GM19099 (cell line): Measurements from ENCODE around the gene SLC6A17.

Experiments
- POLR2A ChIP-seq: IDR thresholded peaks from 3 replicates; pipeline ENCODE4 v1.6.1; 2011; ENCODE audit warnings: low read depth; ENCODE audit not compliant: insufficient read length; ENCODE audit errors: extremely low read depth

The SLC6A17 gene

GRCh38 chr1:110150330-110151174 lies at the start of gene SLC6A17:
Gene SLC6A17, plus strand, starts transcription at chr1:110150494. Its CDS starts 16,436 bp downstream, at chr1:110166930.
- no peak for TF ChIP-seq POLR2A

GRCh38 chr1:110102081-110102480 lies 48.2 kb upstream of the SLC6A17 start:
- TF ChIP-seq POLR2A: no peak

- TF ChIP-seq POLR2A: no peak
These were observed 44.0 kb upstream of the SLC6A17 start for GRCh38 chr1:110106013-110106941.

GRCh38 chr1:110107867-110108469 lies 42.3 kb upstream of the SLC6A17 start:
- no peak for TF ChIP-seq POLR2A

DNA sequence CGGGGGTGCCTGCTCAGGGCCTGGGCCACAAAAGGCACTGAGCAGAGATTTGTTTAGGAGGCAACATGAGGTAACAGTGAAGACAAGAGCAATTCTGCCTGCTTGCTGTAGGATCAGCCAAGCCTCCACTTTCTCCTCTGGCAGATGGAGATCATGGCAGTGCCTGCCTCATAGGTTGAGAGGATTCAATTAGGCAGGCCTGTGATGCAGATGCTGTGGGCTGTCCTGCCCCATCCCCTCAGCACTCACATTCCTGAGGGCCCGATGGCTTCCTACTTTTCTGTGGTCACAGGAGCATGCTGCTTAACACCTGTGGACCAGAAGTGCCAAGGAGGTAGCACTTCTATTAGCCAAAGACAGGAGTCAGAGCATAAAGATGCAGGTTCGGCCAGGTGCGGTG lies 39.2 kb upstream of the SLC6A17 start:
- no peak for TF ChIP-seq POLR2A

- TF ChIP-seq POLR2A: no peak
These were observed 38.2 kb upstream of the SLC6A17 start, which contains the start of gene UBL4B for GRCh38 chr1:110112143-110112542. Gene UBL4B, plus strand, starts transcription at chr1:110112443. Its CDS starts 92 bp downstream, at chr1:110112535.

DNA sequence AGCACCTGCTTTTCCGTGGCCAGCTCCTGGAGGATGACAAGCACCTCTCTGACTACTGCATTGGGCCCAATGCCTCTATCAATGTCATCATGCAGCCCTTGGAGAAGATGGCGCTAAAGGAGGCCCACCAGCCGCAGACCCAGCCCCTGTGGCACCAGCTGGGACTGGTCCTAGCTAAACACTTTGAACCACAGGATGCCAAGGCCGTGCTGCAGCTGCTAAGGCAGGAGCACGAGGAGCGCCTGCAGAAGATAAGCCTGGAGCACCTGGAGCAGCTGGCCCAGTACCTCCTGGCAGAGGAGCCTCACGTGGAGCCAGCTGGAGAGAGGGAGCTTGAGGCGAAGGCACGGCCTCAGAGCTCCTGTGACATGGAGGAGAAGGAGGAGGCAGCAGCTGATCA lies 37.6 kb upstream of the SLC6A17 start:
- TF ChIP-seq POLR2A: no peak

GRCh38 chr1:110113551-110113950 lies 36.7 kb upstream of the SLC6A17 start:
- no peak for TF ChIP-seq POLR2A

DNA sequence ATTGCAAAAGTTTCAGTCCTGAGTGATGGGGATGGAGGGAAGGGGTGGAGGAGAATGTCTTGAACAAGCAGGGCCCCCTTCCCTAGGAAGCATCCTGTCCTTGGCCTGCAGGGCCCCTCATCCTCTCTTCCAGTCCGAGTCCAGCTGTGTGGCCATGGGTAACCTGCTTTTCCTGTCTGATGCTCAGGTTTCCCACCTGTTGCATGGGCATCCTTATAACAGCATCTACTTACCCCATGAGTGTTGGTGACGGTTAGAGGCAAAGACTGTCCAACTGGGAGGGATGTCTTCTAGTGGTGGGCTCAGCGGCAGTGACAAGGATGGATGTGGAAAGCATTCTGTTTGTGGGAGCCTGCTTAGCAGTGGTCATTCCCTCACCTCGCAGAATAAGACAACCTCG lies 36.1 kb upstream of the SLC6A17 start:
- TF ChIP-seq POLR2A: no peak

DNA sequence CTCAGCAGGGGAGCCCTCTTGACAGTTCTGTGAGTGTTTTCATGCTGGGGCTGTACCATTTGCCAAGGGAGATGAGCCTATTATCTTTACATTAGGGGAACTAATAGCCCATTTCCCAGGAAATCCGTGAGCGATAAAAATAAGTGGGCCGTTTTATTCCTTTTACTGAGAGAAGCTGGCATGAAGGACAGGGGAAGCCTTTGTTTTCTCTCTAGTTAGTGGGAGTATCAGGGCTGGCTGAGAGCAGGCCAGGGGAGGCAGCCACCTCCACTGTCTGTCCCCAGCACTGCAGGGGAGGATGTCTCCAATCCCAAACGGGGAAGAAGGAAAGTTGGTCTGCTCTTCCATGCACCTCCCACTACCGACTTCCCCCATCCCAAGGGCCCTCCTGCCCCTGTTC lies 35.5 kb upstream of the SLC6A17 start:
- no peak for TF ChIP-seq POLR2A

DNA sequence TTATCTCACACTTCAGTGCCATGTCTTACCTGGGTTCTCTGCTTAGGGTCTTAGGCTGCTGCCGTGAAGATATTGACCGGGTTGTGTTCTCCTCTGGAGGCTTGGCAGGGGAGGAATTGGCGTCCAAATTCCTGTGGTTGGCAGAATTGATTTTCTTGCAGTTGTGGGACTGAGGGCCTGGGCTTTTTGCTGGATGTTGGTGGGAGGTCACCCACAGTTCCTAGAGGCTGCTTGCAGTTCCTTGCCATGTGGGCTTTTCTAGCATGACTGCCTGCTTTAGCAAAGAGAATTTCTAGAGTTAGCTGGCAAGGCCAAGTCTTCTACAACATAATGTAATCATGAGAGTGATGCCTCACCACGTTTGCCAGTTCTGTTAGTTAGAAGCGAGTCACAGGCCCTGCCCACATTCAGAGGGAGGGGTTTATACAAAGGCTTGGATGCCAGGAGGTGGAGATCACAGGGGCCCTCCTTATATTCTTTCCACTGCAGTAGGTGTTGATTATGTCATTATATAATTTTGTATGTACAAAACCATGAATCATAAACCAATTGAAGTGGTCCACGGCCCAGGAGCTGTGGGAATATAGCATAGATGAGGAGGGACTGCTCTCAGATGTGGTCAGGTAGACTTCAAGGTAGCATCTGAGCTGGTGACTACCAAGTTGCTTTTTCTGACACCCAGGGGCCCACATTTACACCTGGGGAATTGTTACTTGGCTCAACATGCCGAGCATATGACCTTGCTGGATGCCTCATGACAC lies 31.5 kb upstream of the SLC6A17 start:
- no peak for TF ChIP-seq POLR2A

- TF ChIP-seq POLR2A: no peak
These were observed 30.5 kb upstream of the SLC6A17 start for GRCh38 chr1:110119843-110120242.

DNA sequence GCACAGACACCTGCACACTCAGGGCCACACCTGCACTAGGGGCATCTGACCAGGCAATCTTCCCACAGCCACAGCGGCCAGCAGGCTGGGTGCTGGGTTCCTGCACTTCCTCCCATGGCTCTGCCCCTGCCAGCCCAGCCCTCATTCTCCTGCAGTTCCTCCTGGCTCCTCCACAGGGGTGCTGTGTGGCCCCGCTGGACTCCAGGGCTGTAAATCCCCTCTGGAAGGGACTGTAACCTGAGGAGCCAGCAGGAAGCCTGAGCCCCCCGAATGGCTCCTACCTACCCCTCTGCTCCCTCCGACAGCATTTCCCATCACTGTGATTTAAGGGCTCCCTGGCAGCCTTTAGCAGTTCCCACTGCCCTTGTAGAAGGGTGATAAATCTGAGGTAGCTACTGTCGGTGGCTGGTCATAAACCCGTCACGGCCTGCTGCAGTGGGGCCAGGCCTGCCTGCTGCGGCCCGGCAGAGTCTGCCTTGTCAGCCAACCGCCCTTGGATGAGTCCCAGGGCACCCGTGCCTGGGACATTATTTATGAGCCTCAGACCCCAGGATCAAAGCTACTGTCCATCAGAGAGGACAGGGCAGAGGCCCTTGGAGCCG lies 29.2 kb upstream of the SLC6A17 start:
- no peak for TF ChIP-seq POLR2A

GRCh38 chr1:110123224-110123623 lies 27.1 kb upstream of the SLC6A17 start:
- TF ChIP-seq POLR2A: no peak
